Measurements from ENCODE around the gene RFX7.

DNA sequence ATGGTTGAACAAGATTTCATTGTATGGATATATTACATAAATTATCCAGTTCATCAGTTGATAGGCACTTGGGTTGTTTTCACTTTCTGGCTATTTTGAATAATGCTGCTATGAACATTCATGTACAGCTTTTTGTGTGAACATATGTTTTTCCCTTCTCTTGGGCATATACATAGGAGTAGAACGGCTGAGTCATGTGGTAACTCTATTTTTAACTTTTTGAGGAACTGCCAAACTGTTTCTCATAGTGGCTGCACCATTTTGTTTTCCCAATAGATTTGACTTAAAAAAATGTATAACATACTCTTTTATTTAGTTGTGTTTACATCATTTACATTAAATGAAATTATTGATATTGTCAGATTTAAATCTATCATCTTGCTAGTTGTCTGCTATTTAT lies 28.8 kb upstream of the RFX7 start:
- TF ChIP-seq, protein P1, sequence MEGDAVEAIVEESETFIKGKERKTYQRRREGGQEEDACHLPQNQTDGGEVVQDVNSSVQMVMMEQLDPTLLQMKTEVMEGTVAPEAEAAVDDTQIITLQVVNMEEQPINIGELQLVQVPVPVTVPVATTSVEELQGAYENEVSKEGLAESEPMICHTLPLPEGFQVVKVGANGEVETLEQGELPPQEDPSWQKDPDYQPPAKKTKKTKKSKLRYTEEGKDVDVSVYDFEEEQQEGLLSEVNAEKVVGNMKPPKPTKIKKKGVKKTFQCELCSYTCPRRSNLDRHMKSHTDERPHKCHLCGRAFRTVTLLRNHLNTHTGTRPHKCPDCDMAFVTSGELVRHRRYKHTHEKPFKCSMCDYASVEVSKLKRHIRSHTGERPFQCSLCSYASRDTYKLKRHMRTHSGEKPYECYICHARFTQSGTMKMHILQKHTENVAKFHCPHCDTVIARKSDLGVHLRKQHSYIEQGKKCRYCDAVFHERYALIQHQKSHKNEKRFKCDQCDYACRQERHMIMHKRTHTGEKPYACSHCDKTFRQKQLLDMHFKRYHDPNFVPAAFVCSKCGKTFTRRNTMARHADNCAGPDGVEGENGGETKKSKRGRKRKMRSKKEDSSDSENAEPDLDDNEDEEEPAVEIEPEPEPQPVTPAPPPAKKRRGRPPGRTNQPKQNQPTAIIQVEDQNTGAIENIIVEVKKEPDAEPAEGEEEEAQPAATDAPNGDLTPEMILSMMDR (IDR thresholded peaks at IDR 0.05; ENCODE audit: insufficient read depth, low read length, poor library complexity, severe bottlenecking) = no peak
- TF ChIP-seq EZH2phosphoT487 (conservative IDR thresholded peaks at IDR 0.05; ENCODE audit: low read length) = no peak

Data from SU-DHL-6 (cell line).